Body of pancreas (tissue), 4 donors: ENCODE data around the gene F2R. TPM values are rescaled to one million over a fixed set of nuclear protein-coding genes. Genes with fewer than 3 reads are reported as not detected.
A peak's percentile ranks its signal among the peaks of the same experiment; 100 is the strongest.

Experiments
- ATAC-seq: fragments of 150-250 bp; one replicate; pipeline ENCODE4 v1.9.1; 2016
- DNase-seq, 4 donors: peaks; one replicate each; pipeline ENCODE4 v3.0.0-alpha.2; 2019
- H3K27ac ChIP-seq, 4 donors: fragments of 200-600 bp; sonication (generic); 1 replicate in 3 of 4; 2 replicates in 1 of 4; pipeline versions ENCODE4 v1.5.1 to v1.6.1; 2016 to 2019; ENCODE audit warnings: mild to moderate bottlenecking in 1 of 4, mixed read lengths in 1 of 4, moderate library complexity in 1 of 4
- H3K27me3 ChIP-seq, 2 donors: fragments of 200-600 bp; sonication (generic); one replicate each; pipeline ENCODE4 v1.6.0; 2016; ENCODE audit warnings: mild to moderate bottlenecking in 1 of 2
- H3K36me3 ChIP-seq, 2 donors: fragments of 200-600 bp; sonication (generic); replicated peaks in 1 of 2; 2 replicates each; pipeline ENCODE4 v1.5.1; 2016; ENCODE audit warnings: low read depth in 2 of 2; ENCODE audit not compliant: insufficient read depth in 1 of 2
- H3K4me1 ChIP-seq: fragments of 200-600 bp; sonication (generic); one replicate; pipeline ENCODE4 v1.6.0; 2016
- H3K4me3 ChIP-seq, 2 donors: fragments of 200-600 bp; sonication (generic); 1 replicate in 1 of 2; 2 replicates in 1 of 2; pipeline ENCODE4 v1.5.1; 2016 to 2019
- H3K9me3 ChIP-seq, 3 donors: fragments of 200-600 bp; sonication (generic); 1 replicate in 2 of 3; 2 replicates in 1 of 3; pipeline ENCODE4 v1.5.1; 2016
- POLR2A ChIP-seq, 3 donors: fragments of 450-650 bp; IDR thresholded peaks; one replicate each; pipeline ENCODE4 v1.6.1; 2016; ENCODE audit warnings: antibody characterized with exemption in 3 of 3, mild to moderate bottlenecking in 2 of 3
- WGBS, 2 donors: methylation state at CpG; one replicate each; pipeline ENCODE4 v1.1.5; 2017; 5-methylcytosine and 5-hydroxymethylcytosine counted together
- intact Hi-C: fragments of 100-400 bp; cut with DNase I; formaldehyde crosslinking; loops from one replicate; pipeline ENCODE4 v1.15.1; 2023
- total RNA-seq, 2 donors: library from RNA; depleted of rRNA; stranded (reverse); fragments of >200 nt; gene quantifications; one replicate each; pipeline ENCODE4 v1.1.0, GENCODE V29; 2016
- TF ChIP-seq, protein P1 (sequence below), 7 experiments: fragments of 450-650 bp in 4 of 7; fragments of 200-600 bp in 3 of 7; sonication (generic) in 3 of 7; IDR thresholded peaks; one replicate each; pipeline ENCODE4 v1.5.1; 2016 to 2019; ENCODE audit warnings: antibody characterized with exemption in 7 of 7

F2R gene
- total RNA-seq, 2 donors from 2014 or later, result 2.3 to 13.0 TPM

DNA sequence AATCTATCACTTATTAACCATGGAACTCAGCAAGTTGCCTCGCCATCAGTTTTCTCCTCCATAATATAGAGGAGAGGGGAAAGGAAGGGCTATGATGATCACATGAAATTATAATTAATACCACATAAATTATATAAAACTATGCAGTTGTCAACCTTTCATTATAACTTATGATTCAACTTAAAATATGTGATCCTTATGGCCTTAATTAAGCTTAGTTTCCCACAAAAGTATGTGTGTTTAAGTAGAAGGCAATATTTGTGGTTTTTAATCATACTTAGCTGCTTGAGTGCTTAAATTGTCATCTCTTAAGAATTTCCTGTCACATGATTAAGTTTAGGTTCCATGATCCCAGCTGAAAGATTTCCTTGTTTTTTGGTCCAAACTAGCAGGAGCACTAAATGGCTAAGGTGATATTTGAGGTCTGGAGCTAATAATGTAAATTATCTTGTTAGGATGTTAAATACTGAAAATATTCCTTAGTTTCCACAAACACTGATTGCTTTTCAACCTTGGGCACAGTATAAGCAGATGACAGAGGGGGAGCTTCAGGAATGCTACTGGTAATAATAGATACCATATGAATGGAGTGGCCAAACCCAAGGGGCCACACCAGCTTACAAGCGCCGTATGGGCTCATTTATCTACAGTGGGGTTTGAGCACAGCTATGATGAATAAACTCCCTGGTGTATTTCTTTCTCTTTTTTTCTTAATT is 26.4 kb upstream of the F2R start:
- Histone ChIP-seq H3K36me3 (peaks cover 0 to 2% of the 10 kb centered on the region in 2 donors), H3K9me3 (no peaks in the 10 kb centered on the region), H3K27ac (no peak overlapping the region), H3K27me3 (no peaks in the 10 kb centered on the region), H3K4me3 (no peak overlapping the region), H3K4me1 (no peaks in the 10 kb centered on the region)
- no peak for ATAC-seq
- intact Hi-C loops, result no loop called here
- WGBS, 2 donors, result 89 to 94% methylated on average over 3 of the region's 3 CpGs
- no peak for DNase-seq
- no peak for TF ChIP-seq POLR2A (IDR thresholded peaks at IDR 0.05)
- TF ChIP-seq, protein P1, sequence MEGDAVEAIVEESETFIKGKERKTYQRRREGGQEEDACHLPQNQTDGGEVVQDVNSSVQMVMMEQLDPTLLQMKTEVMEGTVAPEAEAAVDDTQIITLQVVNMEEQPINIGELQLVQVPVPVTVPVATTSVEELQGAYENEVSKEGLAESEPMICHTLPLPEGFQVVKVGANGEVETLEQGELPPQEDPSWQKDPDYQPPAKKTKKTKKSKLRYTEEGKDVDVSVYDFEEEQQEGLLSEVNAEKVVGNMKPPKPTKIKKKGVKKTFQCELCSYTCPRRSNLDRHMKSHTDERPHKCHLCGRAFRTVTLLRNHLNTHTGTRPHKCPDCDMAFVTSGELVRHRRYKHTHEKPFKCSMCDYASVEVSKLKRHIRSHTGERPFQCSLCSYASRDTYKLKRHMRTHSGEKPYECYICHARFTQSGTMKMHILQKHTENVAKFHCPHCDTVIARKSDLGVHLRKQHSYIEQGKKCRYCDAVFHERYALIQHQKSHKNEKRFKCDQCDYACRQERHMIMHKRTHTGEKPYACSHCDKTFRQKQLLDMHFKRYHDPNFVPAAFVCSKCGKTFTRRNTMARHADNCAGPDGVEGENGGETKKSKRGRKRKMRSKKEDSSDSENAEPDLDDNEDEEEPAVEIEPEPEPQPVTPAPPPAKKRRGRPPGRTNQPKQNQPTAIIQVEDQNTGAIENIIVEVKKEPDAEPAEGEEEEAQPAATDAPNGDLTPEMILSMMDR (IDR thresholded peaks at IDR 0.05), result no peak

DNA sequence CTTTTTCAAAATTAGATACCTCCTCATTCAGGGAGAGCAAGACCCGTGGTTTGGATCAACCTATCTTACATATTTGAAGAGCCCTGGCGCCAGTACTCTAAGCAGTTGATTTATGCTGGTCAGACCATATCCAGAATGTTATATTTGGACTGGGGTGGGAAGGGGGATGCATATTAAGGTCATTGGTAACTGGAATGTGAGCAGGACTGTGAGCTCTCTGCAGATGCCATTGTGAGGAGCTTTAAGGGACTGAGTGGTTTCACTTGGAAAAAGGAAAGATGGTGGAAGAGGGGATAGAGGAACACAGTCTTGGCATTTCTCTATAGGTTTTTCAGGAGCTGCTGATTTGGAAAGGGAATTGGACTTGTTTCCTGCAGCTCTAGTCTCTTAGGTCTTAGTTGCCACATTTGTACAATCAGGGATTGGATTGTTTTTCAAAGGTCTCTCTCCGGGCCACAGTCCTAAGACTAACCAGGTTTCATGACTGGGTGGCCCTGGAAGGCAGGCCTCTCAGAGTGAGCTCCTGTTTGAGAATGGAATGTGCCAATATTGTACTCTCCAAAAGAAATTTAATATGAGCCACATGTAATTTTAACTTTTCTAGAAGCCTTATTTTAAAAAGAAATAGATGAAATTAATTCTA is 25.8 kb upstream of the F2R start:
- Histone ChIP-seq H3K4me3 (no peak overlapping the region), H3K9me3 (no peaks in the 10 kb centered on the region), H3K27ac (no peak overlapping the region), H3K4me1 (no peaks in the 10 kb centered on the region), H3K27me3 (no peaks in the 10 kb centered on the region), H3K36me3 (peaks cover 0 to 2% of the 10 kb centered on the region in 2 donors)
- ATAC-seq (no peak), DNase-seq (no peak)
- 90 to 95% methylated on average over 3 of the region's 3 CpGs for WGBS, 2 donors
- TF ChIP-seq POLR2A (IDR thresholded peaks at IDR 0.05), result no peak
- TF ChIP-seq, protein P1 (IDR thresholded peaks at IDR 0.05), result no peak
- intact Hi-C loops, result no loop called here

DNA sequence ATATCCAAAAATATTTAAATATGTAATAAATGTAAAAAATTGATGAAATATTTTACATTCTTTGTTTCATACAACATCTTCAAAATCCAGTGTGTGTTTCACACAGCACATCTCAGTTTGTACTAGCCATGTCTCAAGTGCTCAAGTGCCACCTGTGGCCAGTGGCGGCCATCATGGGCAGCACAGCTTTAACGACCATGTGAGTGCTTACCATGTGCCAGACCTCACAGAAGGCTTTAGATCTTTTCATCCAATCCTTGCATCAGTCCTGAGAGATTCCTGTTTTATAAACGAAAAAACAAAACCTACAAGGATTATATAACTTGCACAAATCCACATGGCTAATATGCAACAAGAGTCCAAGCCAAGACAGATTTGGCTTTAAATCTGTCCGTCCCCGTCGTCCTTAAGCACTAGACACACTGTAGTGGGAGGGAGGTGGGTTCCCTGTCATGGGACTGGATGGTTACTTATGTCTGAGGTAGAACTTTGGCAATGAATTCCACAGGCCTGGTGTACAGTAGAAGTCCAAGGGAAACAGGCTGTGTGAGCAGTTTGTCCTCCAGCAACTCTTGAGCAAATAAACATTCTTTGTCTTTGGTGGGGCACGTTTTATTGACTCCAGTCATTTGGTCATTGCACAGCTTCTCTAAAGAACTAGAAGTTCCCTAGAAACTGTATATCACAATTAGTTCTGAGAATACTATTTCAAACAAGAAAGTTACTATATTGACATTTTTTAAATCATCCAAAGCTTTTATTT is 25.0 kb upstream of the F2R start:
- Histone ChIP-seq H3K4me3 (no peak overlapping the region), H3K27ac (peak overlapping the region in 1 of 4 donors; percentile 26), H3K27me3 (no peaks in the 10 kb centered on the region), H3K36me3 (peaks cover 0 to 3% of the 10 kb centered on the region in 2 donors), H3K9me3 (no peaks in the 10 kb centered on the region), H3K4me1 (no peaks in the 10 kb centered on the region)
- DNase-seq, result no peak
- 71 to 75% methylated on average over 7 of the region's 7 CpGs for WGBS, 2 donors
- intact Hi-C loops, result no loop called here
- TF ChIP-seq, protein P1 (IDR thresholded peaks at IDR 0.05), result no peak
- no peak for TF ChIP-seq POLR2A (IDR thresholded peaks at IDR 0.05)
- no peak for ATAC-seq

DNA sequence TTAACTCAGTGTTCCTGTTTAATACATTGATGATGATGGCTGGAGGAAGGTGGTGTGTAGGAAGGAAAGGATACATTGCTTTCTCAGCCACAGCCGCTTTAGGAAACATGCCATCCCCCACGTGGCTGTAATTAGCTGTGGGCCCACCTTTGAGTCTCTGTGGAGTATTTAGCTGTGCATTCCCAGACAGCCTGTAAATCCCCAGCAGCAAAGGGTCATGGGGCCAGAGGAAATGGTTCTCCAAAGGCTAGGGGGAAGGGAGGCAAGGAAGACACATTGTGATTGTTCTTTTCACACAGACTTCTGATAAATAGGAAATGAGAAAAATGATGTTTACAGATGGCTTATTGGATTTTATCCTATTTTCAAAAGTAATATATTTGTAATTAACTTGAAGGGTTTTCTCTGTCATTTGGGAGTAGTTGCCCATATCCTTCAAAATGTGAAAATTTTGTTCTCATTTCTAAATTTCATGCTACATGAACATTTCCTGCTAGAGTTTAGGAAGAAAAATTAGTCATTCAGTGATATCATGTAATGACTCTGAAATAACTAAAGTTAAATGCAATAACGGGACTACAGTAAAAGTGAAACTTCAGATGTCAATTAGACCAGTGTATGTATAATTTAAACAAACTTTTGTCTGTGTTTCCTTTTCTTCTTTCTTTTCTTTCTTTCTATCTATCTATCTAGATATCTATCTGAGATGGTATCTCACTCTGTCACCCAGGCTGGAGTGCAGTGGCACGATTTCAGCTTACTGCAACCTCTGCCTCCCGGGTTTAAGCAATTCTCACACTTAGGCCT is 24.3 kb upstream of the F2R start:
- 71 to 72% methylated on average over 5 of the region's 5 CpGs for WGBS, 2 donors
- H3K27me3 ChIP-seq, result no peaks in the 10 kb centered on the region
- DNase-seq (no peak), ATAC-seq (no peak)
- no peaks in the 10 kb centered on the region for H3K4me1 ChIP-seq
- intact Hi-C loops, result no loop called here
- no peak overlapping the region for H3K4me3 ChIP-seq
- H3K36me3 ChIP-seq, result peaks cover 0 to 7% of the 10 kb centered on the region in 2 donors
- H3K9me3 ChIP-seq, result no peaks in the 10 kb centered on the region
- H3K27ac ChIP-seq, result peak overlapping the region in 1 of 4 donors; percentile 26
- no peak for TF ChIP-seq POLR2A (IDR thresholded peaks at IDR 0.05)
- TF ChIP-seq, protein P1 (IDR thresholded peaks at IDR 0.05), result no peak
